Measurements from ENCODE around the gene NPFFR1. TPM values are rescaled to one million over a fixed set of nuclear protein-coding genes. Genes with fewer than 3 reads are reported as not detected.
A peak's percentile ranks its signal among the peaks of the same experiment; 100 is the strongest.

Gene NPFFR1
- total and polyA plus RNA-seq, 2 experiments from 2014 or later, result 0.03 to 0.05 TPM

- Histone ChIP-seq H3K27me3 (ENCODE audit: insufficient read depth) (no peaks in the 10 kb centered on the region), H3K4me2 (no peak overlapping the region), H2AFZ (no peak overlapping the region), H3F3A (replicated peaks; ENCODE audit: low read depth) (no peaks in the 10 kb centered on the region), H3K36me3 (ENCODE audit: insufficient read depth) (no peaks in the 10 kb centered on the region), H3K9me2 (ENCODE audit: insufficient read depth) (no peaks in the 10 kb centered on the region), H4K20me1 (replicated peaks; ENCODE audit: insufficient read depth) (no peaks in the 10 kb centered on the region), H3K4me3 (no peak overlapping the region), H3K27ac (ENCODE audit: low read depth) (no peak overlapping the region), H3K4me1 (ENCODE audit: insufficient read depth) (no peaks in the 10 kb centered on the region), H3K79me2 (replicated peaks; ENCODE audit: insufficient read depth) (no peaks in the 10 kb centered on the region)
- Mint-ChIP-seq H3K9me3 (no peaks in the 10 kb centered on the region; the same call in 2 of the 3 replicates), H3K27ac (no peak overlapping the region), H3K36me3 (ENCODE audit: low read depth) (no peaks in the 10 kb centered on the region), H3K4me1 (peaks cover 2% of the 10 kb centered on the region), H3K4me3 (no peak overlapping the region), H3K27me3 (ENCODE audit: insufficient read depth, low read depth, poor library complexity) (peaks cover 4% of the 10 kb centered on the region)
- no peak for TF ChIP-seq POLR2AphosphoS5 (IDR thresholded peaks at IDR 0.05; ENCODE audit: low read depth)
- no peak for TF ChIP-seq EZH2 (IDR thresholded peaks at IDR 0.05; ENCODE audit: low read depth, unreplicated experiment)
- no peak for TF ChIP-seq ZNF462 (CRISPR knock-in tag; IDR thresholded peaks at IDR 0.05)
- no peak for TF ChIP-seq NANOG (IDR thresholded peaks at IDR 0.05; ENCODE audit: borderline replicate concordance)
- TF ChIP-seq ZNF331 (CRISPR knock-in tag; IDR thresholded peaks at IDR 0.05; ENCODE audit: low read depth), result no peak
- no peak for TF ChIP-seq EZH2phosphoT487 (IDR thresholded peaks at IDR 0.05; ENCODE audit: unreplicated experiment)
- TF ChIP-seq STAT1 (IDR thresholded peaks at IDR 0.05; ENCODE audit: unreplicated experiment), result no peak
- peak; percentile 75 to 83 for TF ChIP-seq CTCF (conservative IDR thresholded peaks at IDR 0.05; ENCODE audit: low read depth in 2 of 2)
- TF ChIP-seq ETS1 (IDR thresholded peaks at IDR 0.05), result no peak
- TF ChIP-seq REST (IDR thresholded peaks at IDR 0.05; ENCODE audit: unreplicated experiment), result no peak
- TF ChIP-seq CREB1 (CRISPR knock-in tag; IDR thresholded peaks at IDR 0.05; ENCODE audit: low read depth), result 0 out of 2 replicates have a peak, but pooled peaks have one; percentile 14
- no peak for TF ChIP-seq JUNB (IDR thresholded peaks at IDR 0.05; ENCODE audit: unreplicated experiment)
- TF ChIP-seq ZNF114 (CRISPR knock-in tag; IDR thresholded peaks at IDR 0.05), result no peak
- ATAC-seq (peak; percentile 61), DNase-seq (ENCODE audit: low spot score) (peak; percentile 79)
Measured at GRCh38 chr10:70267161-70267933, 16.5 kb downstream of the NPFFR1 start.
